NOMO-1 (cell line): ENCODE measurements around the gene STX12.
"Not testable (repeated sequence)": the region's sequence is repeated elsewhere in the genome, so short reads cannot be mapped to it uniquely, and the experiment has no call there.

Experiments
- DNase-seq, 2 experiments: peaks; one replicate each; lab custom pipeline; 2025; ENCODE audit not compliant: unreplicated experiment in 2 of 2; lab: John Stamatoyannopoulos, UW

STX12 gene

DNA sequence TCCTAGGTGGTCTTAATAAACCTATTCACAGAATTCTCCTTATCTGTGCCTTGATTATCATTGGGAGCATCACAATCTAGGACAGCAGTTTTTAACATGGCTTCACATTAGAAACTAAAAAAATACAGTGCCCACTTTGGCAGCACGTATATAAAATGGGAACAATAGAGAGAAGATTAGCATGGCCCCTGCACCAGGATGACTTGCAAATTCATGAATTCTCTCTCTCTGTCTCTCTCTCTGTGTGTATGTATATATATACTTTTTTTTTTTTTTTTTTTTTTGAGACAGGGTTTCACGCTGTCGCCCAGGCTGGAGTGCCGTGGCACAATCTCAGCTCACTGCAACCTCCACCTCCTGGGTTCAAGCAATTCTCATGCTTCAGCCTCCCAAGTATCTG, 51.4 kb downstream of the STX12 start:
- DNase-seq: no peak

DNA sequence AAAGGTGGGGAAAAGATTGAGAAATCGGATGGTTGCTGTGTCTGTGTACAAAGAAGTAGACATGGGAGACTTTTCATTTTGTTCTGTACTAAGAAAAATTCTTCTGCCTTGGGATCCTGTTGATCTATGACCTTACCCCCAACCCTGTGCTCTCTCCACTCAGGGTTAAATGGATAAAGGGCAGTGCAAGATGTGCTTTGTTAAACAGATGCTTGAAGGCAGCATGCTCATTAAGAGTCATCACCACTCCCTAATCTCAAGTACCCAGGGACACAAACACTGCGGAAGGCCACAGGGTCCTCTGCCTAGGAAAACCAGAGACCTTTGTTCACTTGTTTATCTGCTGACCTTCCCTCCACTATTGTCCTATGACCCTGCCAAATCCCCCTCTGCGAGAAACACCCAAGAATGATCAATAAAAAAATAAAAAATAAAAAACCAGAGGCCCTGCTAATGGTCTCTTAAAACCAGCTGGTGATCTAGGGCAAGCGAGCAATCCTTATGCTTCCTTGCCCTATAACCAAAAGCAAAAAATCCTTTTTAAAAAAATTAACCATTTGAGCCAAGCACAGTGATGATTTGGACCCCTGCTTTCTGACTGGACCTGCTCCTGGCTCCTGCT, 56.4 kb downstream of the STX12 start:
- not testable (repeated sequence) for DNase-seq

- peak; percentile 93 to 96 for DNase-seq
Measured at GRCh38 chr1:27830621-27831440, 57.8 kb downstream of the STX12 start, which contains the start of gene PPP1R8. Gene PPP1R8, plus strand, starts transcription at chr1:27830782. Its CDS starts 54 bp downstream, at chr1:27830836.

- DNase-seq: no peak
Measured at GRCh38 chr1:27831568-27832410, 58.8 kb downstream of the STX12 start.

DNA sequence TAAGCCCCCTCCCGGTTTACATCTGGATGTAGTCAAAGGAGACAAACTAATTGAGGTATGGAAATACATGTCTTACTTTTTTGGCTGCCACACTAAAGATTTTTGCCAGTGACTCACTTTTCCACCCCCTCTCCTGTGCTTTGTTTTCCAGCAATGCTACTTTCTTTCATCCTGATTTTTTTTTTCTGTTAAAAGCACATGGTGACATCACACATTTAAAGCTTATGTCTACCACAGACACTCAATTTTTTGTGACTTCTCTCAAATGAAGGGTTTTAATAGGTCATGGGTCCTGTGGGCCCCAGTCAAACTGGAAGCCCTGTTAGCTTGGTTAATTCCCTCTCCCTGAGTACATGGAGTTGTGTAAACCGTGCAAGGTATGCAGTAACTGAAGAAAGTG, 59.7 kb downstream of the STX12 start:
- DNase-seq: no peak

DNA sequence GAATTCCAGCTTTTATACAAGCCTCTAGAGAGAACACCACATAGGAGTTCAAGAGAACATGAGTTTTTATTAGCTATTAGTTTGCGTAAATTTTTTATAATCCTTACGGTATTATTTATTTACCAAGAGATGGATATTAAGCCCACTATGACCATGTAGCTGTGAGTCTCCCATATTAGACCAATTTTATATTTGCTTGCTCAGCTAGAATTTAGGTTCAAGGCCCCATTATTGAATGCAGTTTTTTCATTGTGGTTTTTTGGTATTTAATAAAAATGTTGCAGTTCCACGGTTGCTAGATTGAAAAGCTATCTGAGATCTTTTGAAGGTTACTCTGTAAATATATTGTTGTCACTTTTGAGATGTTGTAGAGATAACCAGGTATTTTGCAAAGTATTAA, 60.5 kb downstream of the STX12 start:
- no peak for DNase-seq

- DNase-seq: no peak
Measured at GRCh38 chr1:27835046-27835445, 62.0 kb downstream of the STX12 start.

DNA sequence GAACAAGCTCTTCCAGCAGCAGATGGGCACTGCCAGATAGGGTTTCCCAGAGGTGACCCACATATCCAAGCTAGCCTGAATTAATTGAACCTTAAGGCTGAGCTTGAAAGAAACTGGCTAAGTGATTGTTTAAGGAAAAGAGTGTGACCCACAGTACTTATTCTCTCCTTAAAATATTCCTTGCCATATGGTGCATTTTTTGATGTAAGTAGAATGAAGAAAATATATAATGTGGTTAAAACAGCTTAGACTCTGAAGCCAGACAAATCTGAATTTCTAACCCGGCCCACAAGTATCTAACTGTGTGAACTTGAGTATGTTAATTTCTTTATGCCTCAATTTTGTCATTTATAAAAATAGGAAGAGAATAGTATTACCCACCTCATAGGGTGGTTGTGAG, 62.5 kb downstream of the STX12 start:
- no peak for DNase-seq

- no peak for DNase-seq
Measured at GRCh38 chr1:27849951-27850350, 76.9 kb downstream of the STX12 start.

GRCh38 chr1:27855085-27855484, 82.1 kb downstream of the STX12 start:
- DNase-seq: no peak

- no peak for DNase-seq
Measured at GRCh38 chr1:27856561-27857343, 83.7 kb downstream of the STX12 start.

DNA sequence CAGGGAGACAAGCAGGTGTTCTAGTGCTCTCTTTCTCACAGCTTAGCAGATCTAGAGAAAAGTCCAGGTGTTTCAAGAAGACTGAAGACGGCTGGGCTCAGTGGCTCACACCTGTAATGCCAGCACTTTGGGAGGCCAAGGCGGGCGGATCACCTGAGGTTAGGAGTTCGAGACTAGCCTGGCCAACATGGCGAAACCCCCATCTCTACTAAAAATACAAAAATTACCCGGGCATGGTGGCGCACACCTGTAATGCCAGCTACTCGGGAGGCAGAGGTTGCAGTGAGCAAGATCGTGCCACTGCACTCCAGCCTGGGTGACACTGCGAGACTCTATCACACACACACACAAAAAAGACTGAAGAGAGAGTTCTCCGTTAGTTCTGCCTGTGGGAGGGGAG, 84.5 kb downstream of the STX12 start:
- DNase-seq: not testable (repeated sequence)

GRCh38 chr1:27858072-27858948, 85.3 kb downstream of the STX12 start:
- peak; percentile 69 to 70 for DNase-seq

GRCh38 chr1:27858949-27859576, 86.0 kb downstream of the STX12 start:
- DNase-seq: no peak

DNA sequence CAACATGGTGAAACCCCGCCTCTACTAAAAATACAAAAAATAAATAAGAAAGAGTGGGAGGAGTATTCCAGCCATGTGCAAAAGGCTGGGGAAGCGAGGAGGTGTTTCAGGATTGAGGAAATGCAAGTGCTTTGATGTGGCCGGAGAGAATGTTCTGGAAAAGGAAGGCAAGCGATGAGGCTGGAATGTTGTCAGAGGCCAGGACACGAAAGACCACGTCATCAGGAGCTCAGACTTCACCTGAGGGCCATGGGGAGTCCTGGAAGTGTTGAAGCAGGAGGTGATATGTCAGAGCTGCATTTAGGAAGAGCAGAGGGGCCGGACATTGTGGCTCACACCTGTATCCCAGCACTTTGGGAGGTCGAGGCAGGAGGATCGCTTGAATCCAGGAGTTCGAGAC, 88.4 kb downstream of the STX12 start:
- DNase-seq: no peak

DNA sequence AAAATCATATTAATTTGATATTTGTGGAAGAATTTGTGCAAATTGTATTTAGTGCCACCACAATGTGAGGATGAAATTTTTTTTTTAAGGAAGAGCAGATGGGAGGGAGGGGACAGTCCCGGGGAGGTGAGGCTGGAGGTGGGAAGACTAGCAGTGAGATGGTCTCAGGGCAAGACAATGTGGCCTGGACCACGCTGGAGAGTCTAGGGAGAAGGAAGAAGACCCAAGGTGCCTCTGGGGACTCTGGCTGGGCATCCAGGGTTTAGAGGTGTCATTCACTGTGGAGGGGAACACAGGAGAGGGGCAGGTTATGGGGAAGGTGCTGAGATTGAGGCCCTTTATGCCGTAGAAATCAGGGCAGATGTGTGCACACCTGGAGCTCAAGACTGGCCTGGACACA, 89.0 kb downstream of the STX12 start:
- DNase-seq: no peak

DNA sequence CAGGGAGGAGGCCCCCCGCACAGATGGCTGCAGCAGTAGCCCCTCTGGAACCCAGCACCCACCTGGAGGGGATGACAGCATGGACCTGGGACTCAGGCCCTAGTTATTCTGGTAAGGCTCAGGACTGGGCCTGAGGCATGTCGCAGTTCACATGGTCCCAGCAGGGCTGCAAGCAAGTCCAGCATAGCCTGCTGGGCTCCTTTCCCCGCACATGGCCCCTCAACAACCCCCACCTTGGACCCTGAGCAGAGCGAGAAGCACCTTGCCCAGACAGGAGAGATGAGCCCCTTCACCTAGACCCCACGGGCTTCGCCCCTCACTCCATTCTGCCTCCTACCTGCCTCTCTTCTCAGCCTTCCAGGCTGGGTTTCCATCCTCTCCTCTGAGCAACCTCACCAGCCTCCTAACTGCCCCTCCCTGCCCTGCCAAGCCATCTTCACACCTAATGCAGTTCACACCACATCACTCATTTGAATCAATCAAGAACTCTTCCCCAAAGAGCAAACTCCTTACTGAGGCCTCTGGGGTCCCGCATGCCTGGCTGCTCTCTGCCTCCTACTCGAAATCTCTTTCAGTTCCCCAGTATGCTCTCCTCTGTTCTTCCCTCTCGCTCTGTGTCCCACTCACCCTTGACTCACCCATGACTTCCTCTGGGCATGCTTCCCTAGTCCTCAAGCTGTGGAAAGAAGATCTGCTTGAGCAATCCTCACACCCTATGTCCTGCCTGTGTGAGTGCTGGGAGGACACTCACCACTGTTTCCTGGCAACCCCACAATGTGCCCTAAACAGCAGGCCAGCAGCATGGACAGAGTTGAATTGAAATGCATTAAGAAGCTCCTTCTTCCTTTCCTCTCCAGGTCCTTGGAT, 89.9 kb downstream of the STX12 start:
- peak; percentile 80 to 93 for DNase-seq

DNA sequence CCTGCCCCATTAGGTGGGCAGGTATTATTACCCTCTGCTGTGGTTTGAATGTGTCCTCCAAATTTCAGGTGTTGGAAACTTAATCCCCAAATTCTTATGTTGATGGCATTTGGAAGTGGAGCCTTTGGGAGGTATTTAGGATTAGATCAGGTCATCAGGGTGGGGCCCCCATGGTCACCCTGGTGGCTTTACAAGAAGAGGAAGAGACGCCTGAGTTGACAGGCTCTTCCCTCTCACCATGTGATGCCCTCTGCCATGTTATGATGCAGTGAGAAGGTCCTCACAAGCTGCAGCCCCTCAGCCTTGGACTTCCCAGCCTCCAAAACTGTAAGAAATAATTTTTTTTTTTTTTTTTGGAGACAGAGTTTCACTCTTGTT, 90.5 kb downstream of the STX12 start:
- peak; percentile 35 to 61 for DNase-seq
